Ishikawa (cell line): ENCODE measurements around the gene PCID2.

Source experiments
- CEBPB ChIP-seq: IDR thresholded peaks from 2 replicates; pipeline ENCODE4 v1.6.1; 2012
- CREB1 ChIP-seq: IDR thresholded peaks from 2 replicates; pipeline ENCODE4 v1.6.1; 2012; ENCODE audit warnings: low read depth
- EGR1 ChIP-seq: IDR thresholded peaks from 2 replicates; pipeline ENCODE4 v1.6.1; 2012
- EP300 ChIP-seq: IDR thresholded peaks from 2 replicates; pipeline ENCODE4 v1.6.1; 2012; ENCODE audit warnings: borderline replicate concordance
- FOXM1 ChIP-seq: IDR thresholded peaks from 2 replicates; pipeline ENCODE4 v1.6.1; 2012; ENCODE audit warnings: low read depth, borderline replicate concordance
- MAX ChIP-seq: IDR thresholded peaks from 2 replicates; pipeline ENCODE4 v1.6.1; 2012
- NFIC ChIP-seq: IDR thresholded peaks from 2 replicates; pipeline ENCODE4 v1.6.1; 2012
- RAD21 ChIP-seq: IDR thresholded peaks from 2 replicates; pipeline ENCODE4 v1.6.1; 2012; ENCODE audit warnings: low read depth
- REST ChIP-seq: IDR thresholded peaks from 2 replicates; pipeline ENCODE4 v1.6.1; 2012; ENCODE audit warnings: low read depth, mild to moderate bottlenecking
- TAF1 ChIP-seq: IDR thresholded peaks from 2 replicates; pipeline ENCODE4 v1.6.1; 2012; ENCODE audit warnings: low read depth, mild to moderate bottlenecking
- TCF12 ChIP-seq: IDR thresholded peaks from 2 replicates; pipeline ENCODE4 v1.6.1; 2012; ENCODE audit warnings: low read depth
- TEAD4 ChIP-seq: IDR thresholded peaks from 2 replicates; pipeline ENCODE4 v1.6.1; 2012
- USF1 ChIP-seq: IDR thresholded peaks from 2 replicates; pipeline ENCODE4 v1.6.1; 2012
- YY1 ChIP-seq: IDR thresholded peaks from 2 replicates; pipeline ENCODE4 v1.6.1; 2012; ENCODE audit warnings: low read depth
- ZBTB7A ChIP-seq: IDR thresholded peaks from 2 replicates; pipeline ENCODE4 v1.6.1; 2012; ENCODE audit warnings: low read depth

Gene PCID2

GRCh38 chr13:113176280-113176679 lies 32.2 kb downstream of the PCID2 start:
- TF ChIP-seq TAF1 (no peak), CEBPB (no peak), CREB1 (no peak), EP300 (no peak), ZBTB7A (no peak), USF1 (no peak), YY1 (no peak), REST (no peak), NFIC (no peak), MAX (no peak), TEAD4 (no peak), EGR1 (no peak), FOXM1 (no peak), TCF12 (no peak), RAD21 (no peak)

- TF ChIP-seq YY1 (no peak), FOXM1 (no peak), EGR1 (no peak)
These were observed 36.0 kb downstream of the PCID2 start for GRCh38 chr13:113172419-113172926.

- TF ChIP-seq NFIC (no peak), EGR1 (no peak), CREB1 (no peak), TCF12 (no peak), MAX (no peak)
These were observed 37.0 kb downstream of the PCID2 start for GRCh38 chr13:113171250-113172125.

- no peak for TF ChIP-seq TCF12
- TF ChIP-seq CEBPB: no peak
- TF ChIP-seq REST: no peak
- no peak for TF ChIP-seq CREB1
- no peak for TF ChIP-seq EP300
- no peak for TF ChIP-seq USF1
These were observed 38.0 kb downstream of the PCID2 start for GRCh38 chr13:113170511-113170910.

- no peak for TF ChIP-seq EGR1
- no peak for TF ChIP-seq EP300
- no peak for TF ChIP-seq NFIC
- no peak for TF ChIP-seq MAX
- no peak for TF ChIP-seq USF1
- TF ChIP-seq FOXM1: no peak
- TF ChIP-seq REST: no peak
These were observed 38.9 kb downstream of the PCID2 start for GRCh38 chr13:113169277-113170272.
